ENCODE measurements around the gene TYK2. TPM values are rescaled to one million over a fixed set of nuclear protein-coding genes. Genes with fewer than 3 reads are reported as not detected.

TYK2 gene
- total RNA-seq, 3 donors from 2014 or later: 104 to 142 (median 123) TPM

- DNase-seq: no peak
- H3K36me3 ChIP-seq (ENCODE audit: low read depth): peaks cover 17% of the 10 kb centered on the region
- H3K4me3 ChIP-seq: no peak overlapping the region
- H3K4me1 ChIP-seq (ENCODE audit: low read depth): peaks cover 14% of the 10 kb centered on the region
- TF ChIP-seq, protein P1, sequence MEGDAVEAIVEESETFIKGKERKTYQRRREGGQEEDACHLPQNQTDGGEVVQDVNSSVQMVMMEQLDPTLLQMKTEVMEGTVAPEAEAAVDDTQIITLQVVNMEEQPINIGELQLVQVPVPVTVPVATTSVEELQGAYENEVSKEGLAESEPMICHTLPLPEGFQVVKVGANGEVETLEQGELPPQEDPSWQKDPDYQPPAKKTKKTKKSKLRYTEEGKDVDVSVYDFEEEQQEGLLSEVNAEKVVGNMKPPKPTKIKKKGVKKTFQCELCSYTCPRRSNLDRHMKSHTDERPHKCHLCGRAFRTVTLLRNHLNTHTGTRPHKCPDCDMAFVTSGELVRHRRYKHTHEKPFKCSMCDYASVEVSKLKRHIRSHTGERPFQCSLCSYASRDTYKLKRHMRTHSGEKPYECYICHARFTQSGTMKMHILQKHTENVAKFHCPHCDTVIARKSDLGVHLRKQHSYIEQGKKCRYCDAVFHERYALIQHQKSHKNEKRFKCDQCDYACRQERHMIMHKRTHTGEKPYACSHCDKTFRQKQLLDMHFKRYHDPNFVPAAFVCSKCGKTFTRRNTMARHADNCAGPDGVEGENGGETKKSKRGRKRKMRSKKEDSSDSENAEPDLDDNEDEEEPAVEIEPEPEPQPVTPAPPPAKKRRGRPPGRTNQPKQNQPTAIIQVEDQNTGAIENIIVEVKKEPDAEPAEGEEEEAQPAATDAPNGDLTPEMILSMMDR (IDR thresholded peaks at IDR 0.05): no peak
- intact Hi-C loops (cut with DNase I, micrococcal nuclease): no loop called here
- no peaks in the 10 kb centered on the region for H3K9me3 ChIP-seq
- ATAC-seq: no peak
Observed at GRCh38 chr19:10328558-10329429, 51.6 kb downstream of the TYK2 start.

DNA sequence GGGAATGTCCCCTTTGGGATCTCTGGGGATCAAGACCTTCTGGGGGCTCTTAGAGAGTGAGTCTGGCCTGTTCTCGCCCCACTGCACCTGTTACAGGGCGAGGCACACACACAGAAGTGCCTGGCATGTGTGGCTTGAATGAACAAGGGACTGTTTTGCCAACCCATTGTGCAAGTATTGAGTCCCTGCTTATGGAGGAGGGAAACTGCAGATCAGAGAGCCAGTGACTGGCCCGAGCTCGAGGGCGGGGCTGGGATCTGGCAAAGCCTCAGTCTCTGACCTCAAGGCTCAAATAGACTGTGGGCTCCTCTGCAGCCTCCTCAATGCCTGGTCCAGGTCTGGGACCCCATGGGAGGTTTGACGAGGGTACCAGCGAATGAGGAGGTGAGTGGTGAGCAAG, 52.6 kb downstream of the TYK2 start:
- peaks cover 17% of the 10 kb centered on the region for H3K36me3 ChIP-seq (ENCODE audit: low read depth)
- H3K4me1 ChIP-seq (ENCODE audit: low read depth): peaks cover 20% of the 10 kb centered on the region
- DNase-seq (no peak), ATAC-seq (no peak)
- no peaks in the 10 kb centered on the region for H3K9me3 ChIP-seq
- TF ChIP-seq, protein P1 (IDR thresholded peaks at IDR 0.05): no peak
- no peak overlapping the region for H3K4me3 ChIP-seq
- intact Hi-C loops (cut with DNase I, micrococcal nuclease): no loop called here

GRCh38 chr19:10325732-10326131, 54.6 kb downstream of the TYK2 start:
- H3K9me3 ChIP-seq: no peaks in the 10 kb centered on the region
- peaks cover 25% of the 10 kb centered on the region for H3K4me1 ChIP-seq (ENCODE audit: low read depth)
- ATAC-seq (no peak), DNase-seq (no peak)
- no peak overlapping the region for H3K4me3 ChIP-seq
- intact Hi-C loops (cut with DNase I, micrococcal nuclease): no loop called here
- TF ChIP-seq, protein P1 (IDR thresholded peaks at IDR 0.05): no peak
- H3K36me3 ChIP-seq (ENCODE audit: low read depth): peaks cover 17% of the 10 kb centered on the region

DNA sequence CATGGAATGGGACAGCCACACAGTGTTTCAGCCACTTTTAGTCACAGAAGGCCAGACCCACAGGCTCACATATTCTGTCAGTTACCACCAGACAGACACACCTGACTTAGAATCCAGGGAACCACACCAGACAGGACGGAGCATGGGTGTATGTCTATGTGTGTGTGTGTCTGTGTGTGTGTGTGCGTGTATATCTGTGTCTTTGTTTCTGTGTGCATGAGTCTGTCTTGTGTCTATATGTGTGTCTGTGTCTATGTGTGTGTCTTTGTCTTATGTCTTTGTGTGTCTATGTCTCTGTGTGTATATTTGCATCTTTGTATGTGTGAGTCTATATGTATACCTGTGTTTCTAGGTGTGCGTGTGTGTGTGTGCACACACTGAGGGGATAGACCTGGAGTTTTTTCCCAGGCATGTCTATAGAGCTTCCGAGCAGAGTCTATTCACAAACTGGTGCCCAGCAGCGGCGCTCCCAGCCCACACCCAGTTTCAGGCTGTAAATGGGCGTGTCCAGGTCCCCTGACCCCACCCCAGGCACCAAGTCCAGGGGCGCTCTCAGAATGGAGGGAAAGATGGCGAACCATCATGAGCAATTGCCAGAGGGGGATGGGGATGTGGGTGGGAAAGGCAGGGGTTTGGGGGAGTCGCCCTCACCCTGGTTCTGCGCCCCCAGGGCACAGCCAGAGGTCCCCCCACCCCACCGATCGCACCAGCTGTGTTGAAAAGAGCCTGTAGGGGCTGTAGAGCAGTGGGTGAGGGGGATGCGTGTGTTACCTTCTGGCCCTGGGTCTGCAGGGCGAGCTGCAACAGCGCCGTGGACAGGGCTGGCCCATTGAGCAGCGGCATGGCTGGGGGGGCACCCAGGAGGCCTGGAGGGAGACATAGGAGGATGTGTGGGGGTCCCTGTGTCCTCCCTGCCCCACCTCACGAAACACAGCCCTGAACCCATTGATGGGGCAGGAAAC, 58.2 kb downstream of the TYK2 start:
- Histone ChIP-seq H3K36me3 (ENCODE audit: low read depth) (peaks cover 13% of the 10 kb centered on the region), H3K4me3 (no peak overlapping the region), H3K9me3 (no peaks in the 10 kb centered on the region), H3K4me1 (ENCODE audit: low read depth) (peaks cover 25% of the 10 kb centered on the region)
- TF ChIP-seq, protein P1 (IDR thresholded peaks at IDR 0.05): no peak
- ATAC-seq (peak; percentile 91), DNase-seq (peak; percentile 84 to 90 (median 87))
- intact Hi-C loops (cut with DNase I, micrococcal nuclease): no loop called here

- TF ChIP-seq, protein P1 (IDR thresholded peaks at IDR 0.05): no peak
- no peaks in the 10 kb centered on the region for H3K9me3 ChIP-seq
- peaks cover 13% of the 10 kb centered on the region for H3K36me3 ChIP-seq (ENCODE audit: low read depth)
- DNase-seq (peak; percentile 84 to 89 (median 85)), ATAC-seq (peak; percentile 92)
- H3K4me1 ChIP-seq (ENCODE audit: low read depth): peaks cover 25% of the 10 kb centered on the region
- no peak overlapping the region for H3K4me3 ChIP-seq
- intact Hi-C loops (cut with DNase I, micrococcal nuclease): no loop called here
Observed at GRCh38 chr19:10321417-10321797, 59.0 kb downstream of the TYK2 start.
